ENCODE results near the gene NPAS3.

Gene NPAS3

DNA sequence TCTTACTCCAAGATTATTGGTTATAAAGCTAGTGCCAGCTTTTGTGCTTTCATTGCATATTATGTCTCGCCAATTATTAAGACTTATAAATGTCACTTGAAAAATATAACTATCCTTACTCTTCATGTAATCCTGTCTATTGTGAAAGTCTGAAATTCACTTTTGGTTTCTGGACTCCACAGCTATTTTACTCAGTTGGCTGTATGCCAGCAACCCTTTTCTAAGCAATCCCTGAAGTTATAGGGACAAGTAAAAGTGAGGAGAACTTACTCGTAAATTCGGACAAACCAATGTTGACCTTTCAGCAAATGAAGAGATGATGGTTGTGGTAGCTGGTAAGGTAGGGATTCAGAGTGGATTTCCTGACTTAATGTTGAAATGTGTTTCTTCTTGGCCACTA lies 196.3 kb downstream of the NPAS3 start:
- Mint-ChIP-seq H3K4me3 (no peak overlapping the region), H3K27me3 (no peaks in the 10 kb centered on the region), H3K27ac (no peak overlapping the region), H3K9me3 (peaks cover 10 to 18% of the 10 kb centered on the region in 2 donors), H3K4me1 (ENCODE audit: low read depth in 2 of 2) (no peaks in the 10 kb centered on the region), H3K36me3 (ENCODE audit: insufficient read depth) (no peaks in the 10 kb centered on the region)
- DNase-seq (no peak), ATAC-seq (replicated peaks) (no peak)

- Mint-ChIP-seq H3K36me3 (ENCODE audit: insufficient read depth) (no peaks in the 10 kb centered on the region), H3K27me3 (no peaks in the 10 kb centered on the region), H3K4me1 (ENCODE audit: low read depth in 2 of 2) (no peaks in the 10 kb centered on the region), H3K27ac (no peak overlapping the region), H3K4me3 (no peak overlapping the region), H3K9me3 (peaks cover 7 to 8% of the 10 kb centered on the region in 2 donors)
- no peak for DNase-seq
- ATAC-seq (replicated peaks): no peak
These were observed 212.2 kb downstream of the NPAS3 start for GRCh38 chr14:33150666-33151428.

DNA sequence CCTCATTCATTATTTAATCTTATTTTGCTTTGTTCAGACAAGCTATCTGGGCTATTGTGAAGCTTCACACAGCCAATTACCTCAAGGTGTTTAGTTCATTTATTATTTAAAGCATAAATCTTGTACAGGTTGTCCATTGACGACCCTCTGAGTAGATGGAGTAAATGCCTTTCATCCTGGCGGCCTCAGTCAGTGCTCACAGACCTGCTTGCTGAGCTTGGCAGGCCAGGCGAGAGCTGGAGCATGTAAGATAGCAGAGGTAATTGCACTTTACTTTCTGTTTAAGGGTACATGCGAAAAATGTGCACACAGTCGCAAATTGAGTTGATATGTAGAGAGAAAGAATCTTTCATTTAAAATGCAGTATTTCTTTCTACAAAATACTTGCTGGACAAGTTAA lies 224.4 kb downstream of the NPAS3 start:
- no peaks in the 10 kb centered on the region for H3K36me3 Mint-ChIP-seq (ENCODE audit: insufficient read depth)
- peaks cover 5 to 7% of the 10 kb centered on the region in 2 donors for H3K9me3 Mint-ChIP-seq
- no peak overlapping the region for H3K4me3 Mint-ChIP-seq
- H3K4me1 Mint-ChIP-seq (ENCODE audit: low read depth in 2 of 2): no peaks in the 10 kb centered on the region
- DNase-seq (no peak), ATAC-seq (replicated peaks) (no peak)
- H3K27me3 Mint-ChIP-seq: no peaks in the 10 kb centered on the region
- no peak overlapping the region for H3K27ac Mint-ChIP-seq

GRCh38 chr14:33163600-33163999 lies 224.9 kb downstream of the NPAS3 start:
- Mint-ChIP-seq H3K27me3 (no peaks in the 10 kb centered on the region), H3K4me1 (ENCODE audit: low read depth in 2 of 2) (no peaks in the 10 kb centered on the region), H3K9me3 (peaks cover under 1 to 5% of the 10 kb centered on the region in 2 donors)

DNA sequence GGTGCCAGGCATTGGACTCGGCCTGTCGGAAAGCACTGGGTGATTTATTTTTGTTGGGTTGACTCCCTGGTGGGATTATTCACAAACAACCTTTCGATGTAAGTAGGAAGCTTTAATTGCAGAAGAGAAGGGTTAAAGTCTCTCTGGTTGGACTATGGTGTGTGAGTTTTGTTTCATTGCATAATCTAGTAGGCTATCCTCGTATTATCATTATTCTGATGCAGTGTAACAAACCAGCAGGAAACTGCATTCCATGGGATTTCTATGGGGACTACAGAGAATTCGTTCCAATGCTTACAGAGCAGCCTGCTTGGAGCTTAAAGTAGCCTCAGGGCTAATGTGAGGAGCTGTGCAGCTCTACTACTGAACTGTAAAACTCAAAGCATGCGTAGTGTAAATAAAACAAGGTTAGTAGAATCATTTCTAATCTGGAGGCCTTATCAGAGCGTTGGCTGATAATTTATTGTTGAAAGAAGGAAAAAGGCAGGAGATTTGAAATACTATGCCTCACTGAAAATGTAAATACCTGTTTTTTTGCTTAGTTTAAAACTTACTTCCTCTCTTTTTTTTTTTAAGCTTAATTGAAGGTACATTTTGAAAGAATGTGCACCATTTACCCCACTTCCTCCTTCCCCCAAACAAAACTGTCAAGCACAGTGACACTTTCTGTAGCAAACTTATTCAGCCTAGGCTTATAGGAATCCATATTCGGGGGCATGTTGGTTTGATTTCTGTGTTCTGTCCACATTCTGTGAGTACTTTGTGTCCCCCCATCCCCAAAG lies 226.7 kb downstream of the NPAS3 start:
- no peak for DNase-seq
- H3K9me3 Mint-ChIP-seq: peaks cover 0 to 8% of the 10 kb centered on the region in 2 donors
- no peak for ATAC-seq (replicated peaks)
- H3K4me3 Mint-ChIP-seq: no peak overlapping the region
- H3K4me1 Mint-ChIP-seq (ENCODE audit: low read depth in 2 of 2): no peaks in the 10 kb centered on the region
- H3K27ac Mint-ChIP-seq: no peak overlapping the region
- H3K27me3 Mint-ChIP-seq: no peaks in the 10 kb centered on the region
- no peaks in the 10 kb centered on the region for H3K36me3 Mint-ChIP-seq (ENCODE audit: insufficient read depth)

More at GRCh38 chr14:33163600-33163999, 224.9 kb downstream of the NPAS3 start:
- Mint-ChIP-seq H3K36me3 (ENCODE audit: insufficient read depth) (no peaks in the 10 kb centered on the region), H3K4me3 (no peak overlapping the region), H3K27ac (no peak overlapping the region)
- ATAC-seq (replicated peaks) (no peak), DNase-seq (no peak)

DNA sequence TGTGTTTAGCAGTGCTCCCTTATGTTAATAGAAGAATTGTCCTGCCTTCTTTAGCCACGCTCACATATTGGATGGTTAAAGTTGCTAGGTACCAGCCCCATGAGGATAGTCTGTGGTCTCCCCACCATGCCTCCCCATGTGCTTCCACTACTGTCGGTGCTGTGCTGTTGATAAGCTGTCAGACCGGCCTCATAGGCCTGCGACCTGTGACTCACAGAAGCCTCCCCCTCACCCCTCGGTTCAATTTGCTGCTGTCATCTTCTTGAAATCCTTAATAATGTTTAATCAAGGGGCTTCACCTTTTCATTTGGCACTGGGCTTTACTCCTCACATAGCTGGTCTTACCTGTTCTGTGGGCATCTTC lies 227.2 kb downstream of the NPAS3 start:
- no peaks in the 10 kb centered on the region for H3K27me3 Mint-ChIP-seq
- H3K9me3 Mint-ChIP-seq: peaks cover 0 to 13% of the 10 kb centered on the region in 2 donors
- H3K36me3 Mint-ChIP-seq (ENCODE audit: insufficient read depth): no peaks in the 10 kb centered on the region
- ATAC-seq (replicated peaks) (no peak), DNase-seq (no peak)
- H3K4me1 Mint-ChIP-seq (ENCODE audit: low read depth in 2 of 2): no peaks in the 10 kb centered on the region
- H3K4me3 Mint-ChIP-seq: no peak overlapping the region
- H3K27ac Mint-ChIP-seq: no peak overlapping the region

- H3K27me3 Mint-ChIP-seq: no peaks in the 10 kb centered on the region
- H3K4me1 Mint-ChIP-seq (ENCODE audit: low read depth in 2 of 2): no peaks in the 10 kb centered on the region
- DNase-seq (no peak), ATAC-seq (replicated peaks) (no peak)
- H3K27ac Mint-ChIP-seq: no peak overlapping the region
- peaks cover 0 to 4% of the 10 kb centered on the region in 2 donors for H3K9me3 Mint-ChIP-seq
- no peak overlapping the region for H3K4me3 Mint-ChIP-seq
- no peaks in the 10 kb centered on the region for H3K36me3 Mint-ChIP-seq (ENCODE audit: insufficient read depth)
These were observed 237.3 kb downstream of the NPAS3 start for GRCh38 chr14:33175951-33176350.

DNA sequence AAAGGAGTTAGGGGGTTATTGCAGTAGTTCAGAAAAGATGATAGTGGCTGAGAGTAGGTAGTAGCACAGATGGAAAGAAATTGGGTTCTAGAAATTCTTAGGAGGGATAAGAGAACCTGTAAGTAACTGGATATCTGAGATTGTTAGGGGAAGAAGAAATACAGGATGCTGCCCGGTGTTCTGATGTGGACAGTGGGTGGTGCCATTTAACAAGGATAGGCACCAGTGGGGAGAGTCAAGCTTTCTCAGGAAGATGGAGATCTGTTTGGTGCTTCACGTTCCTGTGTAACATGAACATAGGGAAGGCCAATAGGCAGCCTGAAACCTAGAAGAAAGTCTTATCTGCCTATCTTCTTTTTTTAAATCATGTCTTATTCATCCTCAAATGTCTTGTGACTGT lies 245.9 kb downstream of the NPAS3 start:
- no peak for DNase-seq
- Mint-ChIP-seq H3K9me3 (peaks cover 0 to 4% of the 10 kb centered on the region in 2 donors), H3K27ac (no peak overlapping the region), H3K36me3 (ENCODE audit: insufficient read depth) (no peaks in the 10 kb centered on the region), H3K4me3 (no peak overlapping the region), H3K4me1 (ENCODE audit: low read depth in 2 of 2) (no peaks in the 10 kb centered on the region), H3K27me3 (no peaks in the 10 kb centered on the region)
- no peak for ATAC-seq (replicated peaks)

GRCh38 chr14:33186656-33187055 lies 248.0 kb downstream of the NPAS3 start:
- ATAC-seq (replicated peaks): no peak
- H3K4me1 Mint-ChIP-seq (ENCODE audit: low read depth in 2 of 2): no peaks in the 10 kb centered on the region
- H3K36me3 Mint-ChIP-seq (ENCODE audit: insufficient read depth): no peaks in the 10 kb centered on the region
- H3K27ac Mint-ChIP-seq: no peak overlapping the region
- no peaks in the 10 kb centered on the region for H3K27me3 Mint-ChIP-seq
- no peak for DNase-seq
- peaks cover 4 to 7% of the 10 kb centered on the region in 2 donors for H3K9me3 Mint-ChIP-seq
- no peak overlapping the region for H3K4me3 Mint-ChIP-seq

- Mint-ChIP-seq H3K4me1 (ENCODE audit: low read depth in 2 of 2) (no peaks in the 10 kb centered on the region), H3K36me3 (ENCODE audit: insufficient read depth) (no peaks in the 10 kb centered on the region)
These were observed 250.2 kb downstream of the NPAS3 start for GRCh38 chr14:33188880-33189279.

GRCh38 chr14:33191855-33192254 lies 253.2 kb downstream of the NPAS3 start:
- Mint-ChIP-seq H3K27ac (no peak overlapping the region), H3K4me1 (ENCODE audit: low read depth in 2 of 2) (no peaks in the 10 kb centered on the region), H3K27me3 (no peaks in the 10 kb centered on the region), H3K4me3 (no peak overlapping the region), H3K36me3 (ENCODE audit: insufficient read depth) (no peaks in the 10 kb centered on the region), H3K9me3 (peaks cover 10 to 15% of the 10 kb centered on the region in 2 donors)
- ATAC-seq (replicated peaks) (no peak), DNase-seq (no peak)

More at GRCh38 chr14:33188880-33189279, 250.2 kb downstream of the NPAS3 start:
- no peaks in the 10 kb centered on the region for H3K27me3 Mint-ChIP-seq
- ATAC-seq (replicated peaks): no peak
- no peak overlapping the region for H3K4me3 Mint-ChIP-seq
- peaks cover 6 to 7% of the 10 kb centered on the region in 2 donors for H3K9me3 Mint-ChIP-seq
- no peak overlapping the region for H3K27ac Mint-ChIP-seq
- DNase-seq: no peak

- no peaks in the 10 kb centered on the region for H3K27me3 Mint-ChIP-seq
These were observed 255.9 kb downstream of the NPAS3 start for GRCh38 chr14:33194551-33194950.

DNA sequence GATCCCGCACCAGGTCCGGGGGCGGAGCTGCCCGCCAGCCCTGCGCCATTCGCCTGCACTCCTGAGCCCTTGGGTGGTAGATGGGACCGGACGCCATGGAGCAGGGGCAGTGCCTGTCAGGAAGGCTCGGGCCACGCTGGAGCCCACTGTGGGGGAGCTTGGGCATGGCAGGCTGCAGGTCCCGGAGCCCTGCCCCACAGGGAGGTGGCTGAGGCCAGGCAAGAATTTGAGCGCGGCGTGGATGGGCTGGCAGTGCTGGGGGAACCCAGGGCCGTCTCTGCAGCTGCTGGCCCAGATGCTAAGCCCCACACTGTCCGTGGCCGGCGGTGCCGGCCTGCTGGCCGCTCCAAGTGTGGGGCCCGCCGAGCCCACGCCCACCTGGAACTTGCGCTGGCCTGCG lies 260.0 kb downstream of the NPAS3 start:
- ATAC-seq (replicated peaks) (no peak), DNase-seq (no peak)
- Mint-ChIP-seq H3K4me3 (no peak overlapping the region), H3K36me3 (ENCODE audit: insufficient read depth) (no peaks in the 10 kb centered on the region), H3K27me3 (no peaks in the 10 kb centered on the region), H3K4me1 (ENCODE audit: low read depth in 2 of 2) (no peaks in the 10 kb centered on the region), H3K27ac (no peak overlapping the region), H3K9me3 (peaks cover 5 to 16% of the 10 kb centered on the region in 2 donors)

More at GRCh38 chr14:33194551-33194950, 255.9 kb downstream of the NPAS3 start:
- DNase-seq: no peak
- no peak overlapping the region for H3K27ac Mint-ChIP-seq
- peaks cover 6 to 16% of the 10 kb centered on the region in 2 donors for H3K9me3 Mint-ChIP-seq
- no peaks in the 10 kb centered on the region for H3K4me1 Mint-ChIP-seq (ENCODE audit: low read depth in 2 of 2)
- no peak overlapping the region for H3K4me3 Mint-ChIP-seq
- H3K36me3 Mint-ChIP-seq (ENCODE audit: insufficient read depth): no peaks in the 10 kb centered on the region
- no peak for ATAC-seq (replicated peaks)

GRCh38 chr14:33201116-33201515 lies 262.4 kb downstream of the NPAS3 start:
- H3K4me3 Mint-ChIP-seq: no peak overlapping the region
- no peaks in the 10 kb centered on the region for H3K4me1 Mint-ChIP-seq (ENCODE audit: low read depth in 2 of 2)
- no peak overlapping the region for H3K27ac Mint-ChIP-seq
- H3K36me3 Mint-ChIP-seq (ENCODE audit: insufficient read depth): no peaks in the 10 kb centered on the region
- ATAC-seq (replicated peaks) (no peak), DNase-seq (no peak)
- H3K27me3 Mint-ChIP-seq: no peaks in the 10 kb centered on the region
- H3K9me3 Mint-ChIP-seq: peaks cover 4 to 16% of the 10 kb centered on the region in 2 donors
